Activated T-cell treated with anti-CD3 and anti-CD28 coated beads, Interleukin-2, amount 50 U/mL, for 1 hour (primary cell): ENCODE measurements around the gene DPP10.
"Not testable (repeated sequence)": the region's sequence is repeated elsewhere in the genome, so short reads cannot be mapped to it uniquely, and the experiment has no call there.

ENCODE experiments used
- DNase-seq: peaks from one replicate; pipeline ENCODE4 v3.0.0-alpha.2; 2020

The DPP10 gene

DNA sequence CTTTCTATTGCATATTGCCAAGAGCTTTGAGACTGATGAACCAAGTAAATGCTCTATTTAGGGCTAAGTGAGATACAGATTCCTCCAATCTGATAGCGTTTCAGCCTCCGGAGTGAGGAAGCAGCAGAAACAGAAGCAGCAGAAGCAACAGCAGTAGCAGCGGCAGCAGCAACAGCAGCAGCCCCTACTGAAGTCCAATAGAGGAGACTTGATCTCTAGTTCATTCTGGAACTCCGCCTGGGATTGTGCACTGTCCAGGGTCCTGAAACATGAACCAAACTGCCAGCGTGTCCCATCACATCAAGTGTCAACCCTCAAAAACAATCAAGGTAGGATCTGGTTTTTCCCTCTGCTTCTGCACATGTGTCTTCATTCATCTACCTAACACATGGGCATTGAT is at the start of gene DPP10:
Gene DPP10 (plus strand): TSS at position 132 of the 400 bp plus-strand sequence.
- no peak for DNase-seq

GRCh38 chr2:114400890-114401289 is 41.6 kb upstream of the DPP10 start:
- no peak for DNase-seq

DNA sequence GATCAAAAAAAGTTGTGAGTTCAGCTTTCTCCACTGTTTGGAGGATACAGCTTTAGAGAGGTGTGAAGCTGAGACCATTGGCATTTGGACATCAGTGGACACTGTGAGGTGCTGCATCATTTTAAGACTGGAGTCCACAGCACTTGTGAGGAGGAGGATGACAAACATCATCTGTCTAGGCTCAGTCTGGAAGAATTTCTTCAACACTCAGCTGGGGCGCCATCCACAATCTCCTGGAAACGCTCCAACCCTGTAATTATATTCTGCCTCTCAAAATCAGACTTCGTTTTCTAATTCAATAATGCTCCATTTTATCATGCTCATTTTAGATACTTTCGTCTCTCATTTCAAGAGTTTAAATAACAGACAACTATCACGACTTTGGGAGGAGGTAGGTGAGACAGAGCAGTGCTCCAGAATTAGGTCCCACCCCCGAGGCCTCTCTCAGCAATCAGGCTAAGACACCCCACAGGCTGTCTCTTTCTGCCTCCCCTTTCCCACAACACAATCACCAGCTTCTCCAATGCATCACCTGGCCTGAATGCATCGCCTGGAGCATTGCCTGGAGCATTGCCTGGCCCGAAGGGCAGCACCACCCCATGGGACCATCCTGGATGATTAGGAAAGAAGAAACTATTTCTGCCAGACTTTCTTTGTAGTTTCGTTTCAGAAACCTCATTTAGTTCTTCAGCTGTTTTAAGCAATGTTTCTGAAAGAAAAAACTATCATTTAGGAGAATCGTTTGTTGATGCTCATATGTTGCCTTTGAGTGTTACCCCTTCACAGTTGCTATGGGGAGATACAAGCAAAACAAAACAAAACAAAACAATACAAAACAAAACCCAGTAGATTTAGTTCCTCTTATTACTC is 37.0 kb upstream of the DPP10 start:
- no peak for DNase-seq

GRCh38 chr2:114406347-114406746 is 36.1 kb upstream of the DPP10 start:
- DNase-seq: no peak

- DNase-seq: not testable (repeated sequence)
Observed at GRCh38 chr2:114407353-114407752, 35.1 kb upstream of the DPP10 start.

DNA sequence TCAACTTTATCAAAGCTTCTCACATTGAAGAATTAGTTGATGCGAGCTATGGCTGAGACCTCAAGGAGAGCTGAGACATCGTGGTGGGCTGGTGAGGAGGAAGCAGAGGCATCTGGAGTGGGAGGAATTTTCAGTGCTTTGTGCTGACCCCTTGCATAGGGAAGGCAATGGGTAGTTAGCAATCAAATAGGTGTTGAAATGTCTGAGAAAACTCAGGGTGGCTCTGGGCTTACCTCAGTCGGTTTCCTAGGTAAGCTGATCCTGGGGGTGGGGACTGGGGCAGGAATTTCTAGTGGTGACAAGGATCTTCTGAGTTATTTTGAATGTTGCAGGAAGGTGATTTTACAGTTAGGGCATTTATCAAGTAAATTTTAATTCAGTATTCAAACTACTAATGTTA is 20.7 kb upstream of the DPP10 start:
- DNase-seq: no peak

DNA sequence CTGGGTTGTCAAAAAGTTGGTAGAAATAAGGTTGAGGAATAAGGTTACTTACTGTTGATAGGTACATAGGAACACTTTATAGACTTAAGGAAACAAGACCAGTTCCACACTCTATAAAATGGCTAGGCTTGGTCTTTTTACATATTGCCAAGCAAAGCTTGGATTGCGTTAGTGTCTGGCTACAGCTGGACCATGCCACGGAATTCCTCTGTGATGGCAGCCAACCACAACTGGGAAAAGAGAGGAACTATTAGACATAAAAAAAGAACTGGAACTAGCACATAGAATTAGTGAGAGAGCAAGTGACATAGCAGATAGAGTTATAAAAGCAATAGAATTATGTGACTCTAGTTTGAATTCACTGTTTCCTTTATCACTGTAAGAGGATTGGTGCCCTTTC is 17.7 kb upstream of the DPP10 start:
- no peak for DNase-seq

DNA sequence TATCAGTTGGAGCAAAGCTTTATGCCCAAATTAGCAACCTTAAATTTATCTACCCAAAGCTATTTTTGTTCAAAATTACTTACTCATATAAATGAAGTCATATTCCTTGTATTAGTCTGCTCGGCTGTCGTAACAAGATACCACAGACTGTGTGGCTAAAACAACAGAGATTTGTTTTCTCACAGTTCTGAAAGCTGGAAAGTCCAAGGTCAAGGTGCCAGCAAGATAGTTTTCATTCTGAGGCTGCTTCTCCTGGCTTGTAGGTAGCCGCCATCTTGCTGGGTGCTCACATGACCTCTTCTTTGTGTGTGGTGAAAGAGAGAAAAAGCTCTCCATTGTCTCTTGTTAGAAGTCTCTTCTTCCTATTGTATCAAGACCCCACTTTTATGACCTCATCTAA is 15.7 kb upstream of the DPP10 start:
- no peak for DNase-seq

DNA sequence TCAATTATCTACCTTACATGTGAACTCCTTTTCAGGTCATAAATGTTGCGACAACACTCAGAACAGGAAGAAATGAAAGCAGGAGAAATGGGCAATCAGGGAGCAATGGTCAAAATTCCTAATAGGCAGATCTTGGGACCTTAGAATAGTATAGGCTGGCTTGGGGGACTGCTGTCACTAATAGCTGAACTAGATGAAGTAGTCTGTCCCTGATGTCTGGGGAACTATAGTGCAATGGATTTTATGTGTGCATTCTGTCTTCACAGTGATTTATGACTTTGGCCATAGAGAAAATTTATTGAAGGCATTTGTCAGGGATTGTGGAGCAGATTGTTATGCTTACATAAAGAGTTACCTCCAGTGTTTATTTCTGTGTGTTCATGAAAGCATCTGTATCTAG is 6.1 kb upstream of the DPP10 start:
- DNase-seq: no peak

GRCh38 chr2:114446571-114446970 is 4.1 kb downstream of the DPP10 start:
- DNase-seq: no peak

- no peak for DNase-seq
Observed at GRCh38 chr2:114450639-114451038, 8.2 kb downstream of the DPP10 start.

DNA sequence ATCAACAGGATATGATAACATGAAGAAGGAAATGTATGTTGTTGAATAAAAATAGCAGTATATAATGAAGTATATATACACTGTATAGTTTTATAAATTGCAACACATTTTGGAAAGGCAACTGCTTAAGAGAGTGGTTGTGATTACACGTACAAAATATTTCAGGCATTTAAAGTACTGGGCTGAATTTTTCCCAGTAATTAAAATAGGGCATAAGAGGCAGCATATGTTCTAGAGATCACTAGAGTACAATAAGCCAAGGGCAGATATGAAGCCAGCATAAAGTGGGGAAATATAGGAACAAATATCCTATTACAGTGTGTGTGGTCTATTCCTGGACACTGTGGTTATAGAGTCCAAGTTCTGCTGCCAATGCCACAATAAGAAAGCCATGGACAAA is 14.1 kb downstream of the DPP10 start:
- no peak for DNase-seq

- DNase-seq: no peak
Observed at GRCh38 chr2:114457956-114458355, 15.5 kb downstream of the DPP10 start.

DNA sequence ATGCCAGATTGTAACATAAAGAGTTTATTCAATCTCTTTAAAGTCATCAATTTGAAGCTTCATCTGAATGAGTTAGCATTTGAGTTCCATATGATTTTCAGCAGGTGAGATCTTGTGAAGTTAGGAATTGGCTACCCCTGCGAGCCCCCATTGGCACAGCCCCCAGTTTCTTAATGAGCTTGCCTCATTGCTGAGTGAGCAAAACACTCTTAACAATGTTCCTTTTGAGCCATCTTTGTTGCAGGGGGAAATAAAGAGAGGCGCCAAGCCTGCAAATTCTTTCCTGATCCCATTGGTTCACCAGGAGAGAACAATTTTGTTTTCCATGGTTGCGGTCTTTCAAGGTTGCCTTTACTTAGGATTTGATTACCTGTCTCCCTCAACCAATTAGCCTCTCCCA is 18.7 kb downstream of the DPP10 start:
- DNase-seq: no peak

GRCh38 chr2:114464961-114465706 is 22.7 kb downstream of the DPP10 start:
- DNase-seq: no peak

- DNase-seq: no peak
Observed at GRCh38 chr2:114468343-114468742, 25.9 kb downstream of the DPP10 start.

GRCh38 chr2:114472246-114472645 is 29.8 kb downstream of the DPP10 start:
- DNase-seq: no peak

GRCh38 chr2:114472726-114473125 is 30.3 kb downstream of the DPP10 start:
- DNase-seq: no peak

DNA sequence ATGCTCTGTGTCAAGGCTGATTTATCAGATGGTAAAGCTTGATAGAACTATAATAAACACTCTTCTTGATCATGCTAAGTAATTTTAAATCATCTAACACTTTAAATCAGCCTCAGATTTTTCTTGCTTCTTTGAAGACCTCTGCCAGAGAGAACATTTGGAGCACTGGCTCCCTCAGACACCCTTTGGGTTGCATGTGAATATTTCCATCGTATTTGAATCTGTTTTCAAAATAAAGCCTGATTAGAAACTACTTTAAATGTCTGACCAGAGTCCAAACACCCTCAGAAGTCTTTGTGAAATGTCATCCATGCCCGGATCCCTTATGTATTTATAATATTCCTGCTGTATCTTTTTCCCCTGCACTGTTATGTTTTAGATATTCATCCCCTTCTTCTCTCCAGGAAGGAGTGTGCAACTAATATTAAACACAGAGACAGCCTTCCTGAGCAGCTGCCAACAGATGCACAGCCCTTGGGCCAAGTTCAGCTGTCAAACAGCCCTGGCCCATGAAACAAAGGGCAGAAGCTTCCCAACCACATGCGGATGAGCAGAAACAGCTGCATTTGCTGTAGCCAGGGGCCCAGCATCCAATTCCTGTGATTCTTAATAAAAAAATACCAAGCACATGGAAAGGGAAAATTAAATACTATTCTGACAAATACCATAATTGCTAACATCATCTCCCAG is 46.5 kb downstream of the DPP10 start:
- no peak for DNase-seq

- DNase-seq: no peak
Observed at GRCh38 chr2:114495046-114495445, 52.6 kb downstream of the DPP10 start.

GRCh38 chr2:114496959-114497358 is 54.5 kb downstream of the DPP10 start:
- DNase-seq: no peak

DNA sequence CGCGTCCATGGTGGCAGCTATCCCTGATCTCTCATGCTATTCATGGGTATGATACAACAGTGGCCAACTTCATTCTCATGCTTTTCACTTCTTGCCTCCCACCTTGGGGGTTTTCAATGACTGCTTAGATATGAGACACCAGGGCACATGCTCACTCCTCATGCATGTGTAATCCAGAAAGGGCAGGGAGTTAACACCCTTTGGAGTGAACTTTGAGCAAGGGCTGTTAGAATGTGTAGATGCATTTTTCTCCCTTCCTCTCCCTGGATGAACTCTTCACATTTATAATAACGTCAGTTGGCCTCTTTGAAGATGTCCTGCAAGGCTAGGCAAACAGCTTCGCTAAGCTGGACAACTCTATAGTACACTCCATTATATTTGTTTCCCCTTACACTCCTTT is 56.7 kb downstream of the DPP10 start:
- no peak for DNase-seq

GRCh38 chr2:114507744-114508143 is 65.3 kb downstream of the DPP10 start:
- no peak for DNase-seq

DNA sequence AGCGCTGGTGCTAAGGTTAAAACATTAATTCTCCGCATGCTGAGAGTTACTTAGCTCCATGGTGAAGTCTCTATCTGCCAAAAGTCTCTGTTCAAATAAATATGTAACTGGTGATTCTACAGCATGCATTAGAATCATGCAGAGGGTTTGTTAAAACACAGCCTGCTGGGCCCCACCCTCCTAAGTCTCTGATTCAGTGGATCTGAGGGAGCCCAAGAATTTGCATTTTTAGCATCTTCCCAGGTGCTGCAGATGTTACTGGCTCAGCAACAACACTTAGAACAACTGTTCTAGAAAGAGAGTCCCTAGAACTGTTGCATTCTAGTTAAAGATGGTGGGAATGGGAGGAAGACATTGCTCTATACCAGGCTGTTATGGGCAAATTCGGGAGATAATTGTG is 73.4 kb downstream of the DPP10 start:
- no peak for DNase-seq
